GM23338 (cell line): ENCODE measurements around the gene WDR45B. TPM values are rescaled to one million over a fixed set of nuclear protein-coding genes. Genes with fewer than 3 reads are reported as not detected.

Source experiments
- ATAC-seq: fragments of 200-7000 bp; cut with Tn5 transposase; 3 replicates; pipeline ENCODE4 v1.9.1; 2020
- DNase-seq: peaks from one replicate; pipeline ENCODE4 v3.0.0-alpha.2; 2015; ENCODE audit warnings: low spot score
- H2AFZ ChIP-seq: fragments of 200-600 bp; sonication (generic); 2 replicates; pipeline ENCODE4 v1.8.0; 2016; ENCODE audit warnings: antibody characterized with exemption, mild to moderate bottlenecking, moderate library complexity
- H3F3A ChIP-seq: fragments of 200-600 bp; sonication (generic); replicated peaks from 2 replicates; pipeline ENCODE4 v1.8.0; 2017; ENCODE audit warnings: antibody characterized with exemption, mixed run types, low read depth
- H3K27ac ChIP-seq: fragments of 200-600 bp; sonication (generic); 2 replicates; pipeline ENCODE4 v1.6.1; 2016; ENCODE audit warnings: low read depth
- H3K27me3 ChIP-seq: fragments of 200-600 bp; sonication (generic); 2 replicates; pipeline ENCODE4 v1.8.0; 2016; ENCODE audit warnings: mild to moderate bottlenecking, mixed run types, moderate library complexity; ENCODE audit not compliant: insufficient read depth
- H3K36me3 ChIP-seq: fragments of 200-600 bp; sonication (generic); 2 replicates; pipeline ENCODE4 v1.8.0; 2016; ENCODE audit warnings: mild to moderate bottlenecking; ENCODE audit not compliant: insufficient read depth
- H3K4me1 ChIP-seq: fragments of 200-600 bp; sonication (generic); 2 replicates; pipeline ENCODE4 v1.8.0; 2016; ENCODE audit warnings: mild to moderate bottlenecking, moderate library complexity; ENCODE audit not compliant: insufficient read depth
- H3K4me2 ChIP-seq: fragments of 200-600 bp; sonication (generic); 2 replicates; pipeline ENCODE4 v1.7.1; 2017; ENCODE audit warnings: mixed run types
- H3K4me3 ChIP-seq: fragments of 200-600 bp; sonication (generic); 2 replicates; pipeline ENCODE4 v1.6.1; 2016; ENCODE audit warnings: mixed run types
- H3K79me2 ChIP-seq: fragments of 200-600 bp; sonication (generic); replicated peaks from 2 replicates; pipeline ENCODE4 v1.8.0; 2017; ENCODE audit warnings: mild to moderate bottlenecking; ENCODE audit not compliant: insufficient read depth
- H3K9me2 ChIP-seq: fragments of 200-600 bp; sonication (generic); 2 replicates; pipeline ENCODE4 v1.8.0; 2017; ENCODE audit not compliant: insufficient read depth
- H4K20me1 ChIP-seq: fragments of 200-600 bp; sonication (generic); replicated peaks from 2 replicates; pipeline ENCODE4 v1.8.0; 2017; ENCODE audit warnings: mild to moderate bottlenecking; ENCODE audit not compliant: insufficient read depth
- H3K27ac Mint-ChIP-seq: 2 replicates; pipeline ENCODE4 v1.8.0; 2020; ENCODE audit warnings: inconsistent platforms, mild to moderate bottlenecking, moderate library complexity, mixed read lengths
- H3K27me3 Mint-ChIP-seq: 3 replicates; pipeline ENCODE4 v1.8.0; 2022; ENCODE audit warnings: low read depth, mild to moderate bottlenecking, moderate library complexity, mixed read lengths, inconsistent platforms; ENCODE audit not compliant: insufficient read depth, poor library complexity
- H3K36me3 Mint-ChIP-seq: 3 replicates; pipeline ENCODE4 v1.8.0; 2021; ENCODE audit warnings: low read depth, mild to moderate bottlenecking, inconsistent platforms, moderate library complexity, mixed read lengths
- H3K4me1 Mint-ChIP-seq: 3 replicates; pipeline ENCODE4 v1.8.0; 2020; ENCODE audit warnings: mild to moderate bottlenecking, inconsistent platforms, mixed read lengths
- H3K4me3 Mint-ChIP-seq: 3 replicates; pipeline ENCODE4 v1.8.0; 2021; ENCODE audit warnings: moderate library complexity, mild to moderate bottlenecking, inconsistent platforms, mixed read lengths
- H3K9me3 Mint-ChIP-seq: 3 replicates; pipeline ENCODE4 v1.8.0; 2020; ENCODE audit warnings: moderate library complexity, mild to moderate bottlenecking, inconsistent platforms, mixed read lengths
- CTCF ChIP-seq, 2 experiments: fragments of 200-600 bp in 1 of 2; sonication (generic) in 1 of 2; conservative IDR thresholded peaks; 2 replicates each; pipeline versions ENCODE4 v1.5.1 to v1.6.1; 2016 to 2017; ENCODE audit warnings: antibody characterized with exemption in 2 of 2, low read depth in 2 of 2, mild to moderate bottlenecking in 2 of 2, moderate library complexity in 1 of 2
- ETS1 ChIP-seq: IDR thresholded peaks from 2 replicates; pipeline ENCODE4 v1.6.1; 2016; ENCODE audit warnings: antibody characterized with exemption
- EZH2 ChIP-seq: fragments of 200-600 bp; sonication (generic); IDR thresholded peaks from one replicate; pipeline ENCODE4 v1.8.0; 2017; ENCODE audit warnings: antibody characterized with exemption, mild to moderate bottlenecking, low read depth; ENCODE audit not compliant: unreplicated experiment
- JUNB ChIP-seq: IDR thresholded peaks from one replicate; pipeline ENCODE4 v1.6.1; 2016; ENCODE audit warnings: antibody characterized with exemption; ENCODE audit not compliant: unreplicated experiment
- STAT1 ChIP-seq: IDR thresholded peaks from one replicate; pipeline ENCODE4 v1.6.1; 2016; ENCODE audit warnings: antibody characterized with exemption; ENCODE audit not compliant: unreplicated experiment
- ZNF114 ChIP-seq: fragments of 250-450 bp; sonication (Bioruptor Pico); IDR thresholded peaks from 2 replicates; pipeline ENCODE4 v1.5.0; 2020; ENCODE audit warnings: mild to moderate bottlenecking, moderate library complexity
- polyA plus RNA-seq: library from polyadenylated mRNA; unstranded; fragments of >200 nt; fragmentation: Nextera tagmentation; extraction: Ambion mirVana; gene quantifications from 2 replicates; pipeline ENCODE4 v1.2.1, GENCODE V29; 2016
- total RNA-seq: library from RNA; depleted of rRNA; stranded (reverse); fragments of >200 nt; shearing (Covaris generic); gene quantifications from 2 replicates; pipeline ENCODE4 v1.2.3, GENCODE V29; 2014

Gene WDR45B
- total and polyA plus RNA-seq, 2 experiments from 2014 or later: 69.4 to 96.4 TPM

DNA sequence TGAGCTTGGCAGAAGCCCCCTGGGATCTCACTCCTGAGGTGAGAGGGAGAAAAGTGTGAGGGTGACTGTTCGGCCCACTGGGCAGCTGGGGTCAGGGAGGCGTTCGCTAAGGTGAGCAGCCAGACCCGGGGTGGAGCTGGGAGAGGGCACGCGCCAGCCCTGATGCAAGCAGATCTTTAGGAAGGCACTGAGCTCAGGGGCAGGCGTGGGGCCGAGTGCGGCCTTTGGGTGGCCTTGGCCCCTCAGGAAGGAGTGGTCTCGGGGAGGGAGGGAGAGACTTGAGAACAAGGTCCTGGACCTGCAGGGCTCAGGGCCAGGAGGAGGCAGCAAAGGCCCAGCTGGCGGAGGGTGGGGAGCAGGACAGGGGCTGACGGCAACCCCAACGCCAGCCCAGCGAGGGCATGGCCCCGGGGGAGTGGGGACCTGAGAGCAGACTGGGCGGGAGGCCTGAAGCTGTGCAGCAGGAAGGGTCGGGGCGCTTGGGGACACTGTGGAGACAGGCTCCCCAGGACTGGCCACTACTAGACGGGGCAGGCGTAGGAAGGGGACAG lies 14.5 kb upstream of the WDR45B start:
- no peak overlapping the region for H3K27ac ChIP-seq
- no peaks in the 10 kb centered on the region for H3K36me3 ChIP-seq
- no peak overlapping the region for H3K4me3 Mint-ChIP-seq
- peak; percentile 50 for ATAC-seq
- H3K27me3 ChIP-seq: no peaks in the 10 kb centered on the region
- H3K9me2 ChIP-seq: no peaks in the 10 kb centered on the region
- H3K27ac Mint-ChIP-seq: no peak overlapping the region
- H3K4me3 ChIP-seq: no peak overlapping the region
- no peaks in the 10 kb centered on the region; the same call in 2 of the 3 replicates for H3K36me3 Mint-ChIP-seq
- H3K9me3 Mint-ChIP-seq: peaks cover 5% of the 10 kb centered on the region; the same call in 1 of the 3 replicates
- DNase-seq: peak; percentile 28
- no peak overlapping the region for H3K4me2 ChIP-seq
- H3K79me2 ChIP-seq: no peaks in the 10 kb centered on the region
- peaks cover 15% of the 10 kb centered on the region for H3K27me3 Mint-ChIP-seq
- peak in 1 of 2 experiments; percentile 50; a peak in 2 of 4 replicates for TF ChIP-seq CTCF (conservative IDR thresholded peaks at IDR 0.05; ENCODE audit: low read depth in 2 of 2)
- TF ChIP-seq ZNF114 (CRISPR knock-in tag): no peak
- H3K4me1 ChIP-seq: no peaks in the 10 kb centered on the region
- H3F3A ChIP-seq: no peaks in the 10 kb centered on the region
- H4K20me1 ChIP-seq: no peaks in the 10 kb centered on the region
- H2AFZ ChIP-seq: no peak overlapping the region
- no peaks in the 10 kb centered on the region for H3K4me1 Mint-ChIP-seq

- Mint-ChIP-seq H3K27ac (no peak overlapping the region), H3K4me1 (no peaks in the 10 kb centered on the region), H3K4me3 (no peak overlapping the region), H3K9me3 (peaks cover 5% of the 10 kb centered on the region; the same call in 1 of the 3 replicates), H3K27me3 (peaks cover 15% of the 10 kb centered on the region), H3K36me3 (no peaks in the 10 kb centered on the region; the same call in 2 of the 3 replicates)
- no peaks in the 10 kb centered on the region for H3K27me3 ChIP-seq
- H3K79me2 ChIP-seq: no peaks in the 10 kb centered on the region
- no peak overlapping the region for H3K4me3 ChIP-seq
- H3K9me2 ChIP-seq: no peaks in the 10 kb centered on the region
- H3K27ac ChIP-seq: no peak overlapping the region
- H4K20me1 ChIP-seq: no peaks in the 10 kb centered on the region
- no peak for DNase-seq
- H3F3A ChIP-seq: no peaks in the 10 kb centered on the region
- H2AFZ ChIP-seq: no peak overlapping the region
- ATAC-seq: no peak
- H3K36me3 ChIP-seq: no peaks in the 10 kb centered on the region
- H3K4me1 ChIP-seq: no peaks in the 10 kb centered on the region
- no peak for TF ChIP-seq ETS1
- H3K4me2 ChIP-seq: no peak overlapping the region
These were observed 13.8 kb upstream of the WDR45B start for GRCh38 chr17:82661717-82662683.

DNA sequence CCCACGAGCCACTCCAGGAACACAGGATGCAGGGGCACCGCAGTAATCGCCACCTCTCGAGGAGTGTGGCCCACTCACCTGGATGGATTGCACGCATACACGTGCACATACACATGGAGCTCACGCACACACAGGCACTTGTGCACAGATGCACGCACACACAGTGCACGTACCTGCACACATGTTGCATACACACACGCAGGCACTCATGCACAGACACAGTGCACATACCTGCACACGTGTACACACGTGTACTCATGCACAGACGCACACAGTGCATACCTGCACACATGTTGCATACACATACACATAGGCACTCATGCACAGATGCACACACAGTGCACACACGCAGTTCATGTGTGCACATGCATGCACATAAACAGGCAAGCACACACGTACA lies 11.6 kb upstream of the WDR45B start:
- peaks cover 5% of the 10 kb centered on the region; the same call in 1 of the 3 replicates for H3K9me3 Mint-ChIP-seq
- no peaks in the 10 kb centered on the region for H3K9me2 ChIP-seq
- H3K4me2 ChIP-seq: no peak overlapping the region
- H3K4me1 Mint-ChIP-seq: no peaks in the 10 kb centered on the region
- H3K36me3 Mint-ChIP-seq: no peaks in the 10 kb centered on the region; the same call in 2 of the 3 replicates
- H3K4me3 Mint-ChIP-seq: no peak overlapping the region
- DNase-seq (no peak), ATAC-seq (no peak)
- no peak overlapping the region for H2AFZ ChIP-seq
- H3K27me3 ChIP-seq: no peaks in the 10 kb centered on the region
- no peaks in the 10 kb centered on the region for H4K20me1 ChIP-seq
- no peaks in the 10 kb centered on the region for H3K36me3 ChIP-seq
- H3K4me1 ChIP-seq: no peaks in the 10 kb centered on the region
- no peaks in the 10 kb centered on the region for H3K79me2 ChIP-seq
- no peak overlapping the region for H3K4me3 ChIP-seq
- no peak overlapping the region for H3K27ac ChIP-seq
- no peaks in the 10 kb centered on the region for H3F3A ChIP-seq
- no peak overlapping the region for H3K27ac Mint-ChIP-seq
- H3K27me3 Mint-ChIP-seq: peaks cover 7% of the 10 kb centered on the region
- TF ChIP-seq JUNB (no peak), STAT1 (no peak), EZH2 (no peak)
